HCT116 (cell line): Measurements from ENCODE around the gene NAV3. TPM values are rescaled to one million over a fixed set of nuclear protein-coding genes. Genes with fewer than 3 reads are reported as not detected.

Source experiments
- ATAC-seq: fragments of 200-7000 bp; cut with Tn5 transposase; 2 replicates; pipeline ENCODE4 v1.9.1; 2020; ENCODE audit warnings: mild to moderate bottlenecking, moderate library complexity
- BruUV-seq: library from RNA; stranded (reverse); fragments of 400-500 nt; replicated peaks from 2 replicates; lab custom pipeline; 2021; lab: Mats Ljungman, UMichigan
- CTCF ChIA-PET: fragments of 300-600 bp; sonication (Branson Sonifier 250); formaldehyde crosslinking; loops from one replicate; lab custom pipeline; 2021; ENCODE audit warnings: antibody characterized with exemption; lab: Charles Lee
- POLR2A ChIA-PET: fragments of 300-600, 350-600 bp; sonication (Branson Sonifier 250); formaldehyde crosslinking; loops from one replicate; lab custom pipeline; 2021; ENCODE audit warnings: antibody characterized with exemption; lab: Charles Lee
- RAD21 ChIA-PET, 2 experiments: fragments of 300-600 bp; sonication (Branson Sonifier 250); formaldehyde crosslinking; loops; one replicate each; lab custom pipeline; 2023; ENCODE audit warnings: low total read pairs in 2 of 2; ENCODE audit not compliant: uncharacterized antibody in 2 of 2, unreplicated experiment in 2 of 2, low non-redundant PET in 1 of 2; lab: Charles Lee
- DNase-seq: peaks from one replicate; pipeline ENCODE4 v3.0.0-alpha.2; 2010; ENCODE audit warnings: low read depth, low spot score
- H2AFZ ChIP-seq: fragments of 200-600 bp; shearing (Covaris generic), sonication (generic); 2 replicates; pipeline ENCODE4 v1.6.1; 2017; ENCODE audit warnings: low read depth, mixed run types, mixed read lengths, antibody characterized with exemption, low read length; ENCODE audit not compliant: poor library complexity, severe bottlenecking
- H3K27ac ChIP-seq: 2 replicates; pipeline ENCODE4 v1.5.1; 2012; ENCODE audit warnings: low read depth, low read length
- H3K27me3 ChIP-seq: fragments of 200-600 bp; sonication (generic); 2 replicates; pipeline ENCODE4 v1.6.1; 2016; ENCODE audit warnings: mixed run types, low read length, mixed read lengths; ENCODE audit not compliant: insufficient read depth
- H3K36me3 ChIP-seq, 2 experiments: fragments of 200-500 bp in 1 of 2; fragments of 200-600 bp in 1 of 2; sonication (Bioruptor generic) in 1 of 2; sonication (generic) in 1 of 2; 2 replicates each; pipeline versions ENCODE4 v1.5.1 to v1.6.1; 2014 to 2016; ENCODE audit warnings: low read length in 2 of 2, inconsistent platforms in 1 of 2, mixed read lengths in 1 of 2, mixed run types in 1 of 2; ENCODE audit not compliant: insufficient read depth in 2 of 2, control insufficient read depth in 1 of 2
- H3K4me1 ChIP-seq, 2 experiments: fragments of 200-600 bp in 1 of 2; sonication (generic) in 1 of 2; 2 replicates each; pipeline versions ENCODE4 v1.5.1 to v1.6.1; 2012 to 2017; ENCODE audit warnings: low read length in 2 of 2, inconsistent platforms in 1 of 2, mild to moderate bottlenecking in 1 of 2, mixed read lengths in 1 of 2, mixed run types in 1 of 2, moderate library complexity in 1 of 2; ENCODE audit not compliant: insufficient read depth in 2 of 2, control insufficient read depth in 1 of 2
- H3K4me2 ChIP-seq: fragments of 200-600 bp; sonication (generic); 2 replicates; pipeline ENCODE4 v1.6.1; 2017; ENCODE audit warnings: mixed run types, low read length, mixed read lengths
- H3K4me3 ChIP-seq, 2 experiments: fragments of 200-600 bp in 1 of 2; sonication (generic) in 1 of 2; replicated peaks in 1 of 2; 2 replicates each; pipeline ENCODE4 v1.5.1; 2011 to 2016; ENCODE audit warnings: low read length in 2 of 2, control low read depth in 1 of 2, low read depth in 1 of 2, mild to moderate bottlenecking in 1 of 2, mixed read lengths in 1 of 2, mixed run types in 1 of 2
- H3K79me2 ChIP-seq: fragments of 200-600 bp; sonication (generic); 2 replicates; pipeline ENCODE4 v1.6.1; 2017; ENCODE audit warnings: mild to moderate bottlenecking, mixed run types, low read length, moderate library complexity, mixed read lengths; ENCODE audit not compliant: insufficient read depth
- H3K9ac ChIP-seq: fragments of 200-600 bp; sonication (generic); 2 replicates; pipeline ENCODE4 v1.6.1; 2016; ENCODE audit warnings: low read length, mixed read lengths
- H3K9me2 ChIP-seq: fragments of 200-600 bp; sonication (generic), shearing (Covaris generic); 2 replicates; pipeline ENCODE4 v1.6.1; 2017; ENCODE audit warnings: mixed run types, mild to moderate bottlenecking, moderate library complexity; ENCODE audit not compliant: insufficient read depth
- H3K9me3 ChIP-seq, 2 experiments: fragments of 200-500 bp in 1 of 2; fragments of 200-600 bp in 1 of 2; sonication (Bioruptor generic) in 1 of 2; sonication (generic) in 1 of 2; 2 replicates each; pipeline ENCODE4 v1.6.1; 2014 to 2017; ENCODE audit warnings: low read length in 2 of 2, mixed read lengths in 2 of 2, inconsistent platforms in 1 of 2, low read depth in 1 of 2, mild to moderate bottlenecking in 1 of 2, mixed run types in 1 of 2, moderate library complexity in 1 of 2; ENCODE audit not compliant: control insufficient read depth in 1 of 2, insufficient read depth in 1 of 2
- H4K20me1 ChIP-seq: fragments of 200-600 bp; sonication (generic), shearing (Covaris generic); 2 replicates; pipeline ENCODE4 v1.6.1; 2017; ENCODE audit warnings: mixed run types, mild to moderate bottlenecking, moderate library complexity; ENCODE audit not compliant: insufficient read depth
- CBX3 ChIP-seq: IDR thresholded peaks from 2 replicates; pipeline ENCODE4 v1.6.1; 2012; ENCODE audit warnings: low read depth
- CEBPB ChIP-seq: IDR thresholded peaks from 2 replicates; pipeline ENCODE4 v1.6.1; 2012; ENCODE audit warnings: low read depth
- EZH2phosphoT487 ChIP-seq: fragments of 200-600 bp; IDR thresholded peaks from 2 replicates; pipeline ENCODE4 v1.6.1; 2018; ENCODE audit warnings: antibody characterized with exemption, borderline replicate concordance
- MAX ChIP-seq: IDR thresholded peaks from 2 replicates; pipeline ENCODE4 v1.6.1; 2012
- POLR2A ChIP-seq: IDR thresholded peaks from 2 replicates; pipeline ENCODE4 v1.7.0; 2011; ENCODE audit warnings: borderline replicate concordance; ENCODE audit not compliant: insufficient read depth, insufficient read length; ENCODE audit errors: extremely low read depth
- SP1 ChIP-seq: IDR thresholded peaks from 2 replicates; pipeline ENCODE4 v1.6.1; 2012; ENCODE audit warnings: low read depth
- intact Hi-C: fragments of 100-400 bp; cut with micrococcal nuclease; formaldehyde crosslinking; loops from 2 replicates; pipeline ENCODE4 v1.10.0; 2022
- total RNA-seq: library from RNA; stranded (reverse); gene quantifications from one replicate; pipeline ENCODE4 v1.2.1, GENCODE V29; 2021; ENCODE audit not compliant: unreplicated experiment

Gene NAV3
- total RNA-seq, 1 experiment from 2014 or later, result 7.8 TPM

GRCh38 chr12:77786675-77787074 is 44.0 kb upstream of the NAV3 start:
- no peaks in the 10 kb centered on the region for H3K27me3 ChIP-seq
- no peaks in the 10 kb centered on the region for H3K9me3 ChIP-seq
- intact Hi-C loops, result no loop called here
- no peaks in the 10 kb centered on the region for H3K36me3 ChIP-seq
- no peak overlapping the region for H3K9ac ChIP-seq
- no peak overlapping the region for H3K4me3 ChIP-seq
- no peaks in the 10 kb centered on the region for H3K79me2 ChIP-seq
- ChIA-PET CTCF (no interaction called here), POLR2A (no interaction called here), RAD21 (no interaction called here)
- no peak for TF ChIP-seq CBX3
- no peak overlapping the region for H3K4me2 ChIP-seq
- H3K27ac ChIP-seq, result no peak overlapping the region
- no peaks in the 10 kb centered on the region for H3K9me2 ChIP-seq
- no TSS peak for BruUV-seq
- no peak for DNase-seq
- ATAC-seq, result no peak
- H2AFZ ChIP-seq, result no peak overlapping the region
- H4K20me1 ChIP-seq, result no peaks in the 10 kb centered on the region
- H3K4me1 ChIP-seq, result no peaks in the 10 kb centered on the region

DNA sequence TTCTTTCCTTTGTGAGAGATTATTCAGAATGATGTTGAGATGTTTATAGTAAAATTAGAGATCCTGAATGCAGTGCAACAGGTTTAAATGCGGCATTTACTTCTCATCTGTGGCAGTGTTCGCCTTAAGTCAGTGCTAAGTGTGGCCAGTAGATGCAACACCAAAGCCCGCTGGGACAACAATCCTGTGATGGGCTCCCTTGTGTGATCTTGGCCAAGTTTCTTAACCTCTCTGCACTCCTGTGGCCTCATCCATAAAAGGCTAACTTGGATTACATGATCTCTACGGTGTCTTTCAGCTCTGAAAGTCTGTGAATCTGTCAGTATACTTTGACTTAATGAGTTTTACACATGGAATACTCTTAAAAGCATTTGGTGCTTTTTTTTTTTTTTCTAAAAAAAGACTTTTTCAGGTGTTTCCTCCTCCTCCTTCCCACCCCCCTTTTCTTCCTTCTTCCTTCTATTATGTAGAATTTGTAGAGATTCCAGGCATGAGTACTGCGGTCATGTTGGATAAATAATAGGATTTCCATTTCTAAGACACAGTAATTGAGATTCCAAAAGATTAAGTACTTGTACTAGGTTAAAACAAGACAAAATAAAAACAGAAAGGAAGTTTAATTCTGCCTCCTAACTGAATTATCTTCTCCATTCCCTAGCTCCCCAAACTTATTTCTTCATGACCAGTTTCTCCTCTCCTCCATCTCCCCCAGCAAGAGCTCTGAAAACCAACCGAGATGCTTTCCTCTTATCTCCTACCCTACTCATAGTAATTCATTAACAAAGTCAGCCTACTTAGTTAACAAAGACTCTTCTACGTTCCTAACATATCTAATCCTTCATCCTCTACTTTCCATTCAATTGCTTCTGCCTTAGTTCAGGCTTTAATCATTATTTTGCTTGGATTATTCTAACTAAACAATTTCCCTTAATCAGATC is 42.2 kb upstream of the NAV3 start:
- no TSS peak for BruUV-seq
- ChIA-PET CTCF (no interaction called here), POLR2A (no interaction called here), RAD21 (no interaction called here)
- H3K4me3 ChIP-seq, result no peak overlapping the region
- H4K20me1 ChIP-seq, result no peaks in the 10 kb centered on the region
- no peak overlapping the region for H3K9ac ChIP-seq
- no peak overlapping the region for H3K4me2 ChIP-seq
- no peak overlapping the region for H3K27ac ChIP-seq
- H3K9me2 ChIP-seq, result no peaks in the 10 kb centered on the region
- ATAC-seq, result no peak
- no peaks in the 10 kb centered on the region for H3K36me3 ChIP-seq
- intact Hi-C loops, result no loop called here
- TF ChIP-seq CEBPB, result no peak
- no peak for TF ChIP-seq MAX
- no peak for TF ChIP-seq SP1
- TF ChIP-seq POLR2A, result no peak
- TF ChIP-seq EZH2phosphoT487, result no peak
- no peak overlapping the region for H2AFZ ChIP-seq
- H3K4me1 ChIP-seq, result no peaks in the 10 kb centered on the region
- no peaks in the 10 kb centered on the region for H3K27me3 ChIP-seq
- no peaks in the 10 kb centered on the region for H3K9me3 ChIP-seq
- no peak for DNase-seq
- no peaks in the 10 kb centered on the region for H3K79me2 ChIP-seq
